Ishikawa (cell line): ENCODE measurements around the gene SLC7A4.

Experiments used
- CEBPB ChIP-seq: IDR thresholded peaks from 2 replicates; pipeline ENCODE4 v1.6.1; 2012
- CREB1 ChIP-seq: IDR thresholded peaks from 2 replicates; pipeline ENCODE4 v1.6.1; 2012; ENCODE audit warnings: low read depth
- EP300 ChIP-seq: IDR thresholded peaks from 2 replicates; pipeline ENCODE4 v1.6.1; 2012; ENCODE audit warnings: borderline replicate concordance
- FOXM1 ChIP-seq: IDR thresholded peaks from 2 replicates; pipeline ENCODE4 v1.6.1; 2012; ENCODE audit warnings: low read depth, borderline replicate concordance
- MAX ChIP-seq: IDR thresholded peaks from 2 replicates; pipeline ENCODE4 v1.6.1; 2012
- NFIC ChIP-seq: IDR thresholded peaks from 2 replicates; pipeline ENCODE4 v1.6.1; 2012
- REST ChIP-seq: IDR thresholded peaks from 2 replicates; pipeline ENCODE4 v1.6.1; 2012; ENCODE audit warnings: low read depth, mild to moderate bottlenecking
- TAF1 ChIP-seq: IDR thresholded peaks from 2 replicates; pipeline ENCODE4 v1.6.1; 2012; ENCODE audit warnings: low read depth, mild to moderate bottlenecking
- TCF12 ChIP-seq: IDR thresholded peaks from 2 replicates; pipeline ENCODE4 v1.6.1; 2012; ENCODE audit warnings: low read depth
- YY1 ChIP-seq: IDR thresholded peaks from 2 replicates; pipeline ENCODE4 v1.6.1; 2012; ENCODE audit warnings: low read depth

GRCh38 chr22:21043860-21044535 is 11.6 kb upstream of the SLC7A4 start:
- TF ChIP-seq MAX: no peak
- no peak for TF ChIP-seq TCF12
- TF ChIP-seq YY1: no peak
- TF ChIP-seq TAF1: no peak
- TF ChIP-seq NFIC: no peak
- TF ChIP-seq REST: no peak
- no peak for TF ChIP-seq CEBPB
- TF ChIP-seq EP300: no peak
- no peak for TF ChIP-seq FOXM1
- TF ChIP-seq CREB1: no peak
